ENCODE results near the gene HDAC5.

HDAC5 gene

DNA sequence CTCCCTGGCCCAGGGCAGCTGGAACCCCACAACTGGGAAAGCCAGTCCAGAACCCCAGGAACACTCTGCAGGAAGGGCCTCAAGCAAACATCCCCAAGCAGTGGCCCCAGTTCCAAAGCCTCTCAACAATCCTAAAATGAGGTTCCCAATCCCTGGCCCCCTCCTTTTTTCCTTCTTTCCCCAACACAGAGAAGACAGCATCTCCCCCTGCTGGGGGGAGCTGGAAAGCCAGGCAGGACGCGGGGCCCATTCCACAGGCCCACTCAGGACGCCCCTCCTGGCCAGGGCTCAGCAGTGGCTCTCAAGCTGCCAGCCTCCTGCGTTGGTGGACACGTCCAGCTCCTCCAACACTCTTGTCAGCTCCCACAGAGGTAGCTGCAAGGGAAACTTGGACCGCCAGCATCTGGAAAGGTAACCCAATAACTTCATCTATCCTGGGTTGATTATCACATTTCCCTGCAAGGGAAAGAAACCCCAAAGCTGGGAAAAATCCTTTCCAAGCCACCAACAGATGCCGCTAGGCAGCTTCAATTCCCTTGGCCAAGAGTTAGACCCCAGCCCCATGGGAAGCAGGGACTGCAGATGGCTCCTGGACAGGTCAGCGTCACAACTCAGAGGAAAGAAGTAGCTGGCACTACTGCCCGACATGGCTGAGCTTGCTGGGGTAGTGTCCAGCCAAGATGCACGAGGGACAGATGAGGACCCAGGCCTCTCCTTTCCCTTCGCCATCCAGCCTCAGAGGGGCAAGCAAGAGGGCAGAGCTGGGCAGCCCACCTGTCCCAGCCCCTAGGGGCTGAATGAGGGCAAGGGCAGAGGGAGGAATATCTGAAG is 7.6 kb downstream of the HDAC5 start:
- H3K23ac ChIP-seq (ENCODE audit: low read depth, low read length, poor library complexity) = peak overlapping the region; percentile 40
- H3K27ac ChIP-seq (replicated peaks; ENCODE audit: low read length) = no peak overlapping the region
- no peak overlapping the region for H3K4me2 ChIP-seq (ENCODE audit: insufficient read depth, low read length, poor library complexity, severe bottlenecking)
- H3K18ac ChIP-seq (ENCODE audit: low read length) = no peak overlapping the region
- peaks cover 12 to 25% of the 10 kb centered on the region in 2 donors for H3K4me1 ChIP-seq (ENCODE audit: control insufficient read depth in 2 of 2, insufficient read depth in 1 of 2, low read depth in 1 of 2, low read length in 2 of 2)
- peaks cover 5% of the 10 kb centered on the region for H3K79me1 ChIP-seq (ENCODE audit: low read depth, low read length)
- no peak overlapping the region for H3K14ac ChIP-seq (ENCODE audit: low read length)
- H3K4ac ChIP-seq (ENCODE audit: low read length) = no peak overlapping the region
- WGBS, 2 donors (ENCODE audit: extremely low coverage in 2 of 2, insufficient read length in 2 of 2, insufficient replicate concordance in 1 of 2) = no CpG with 5 or more reads among the region's 11 CpGs
- no peak overlapping the region for H2BK120ac ChIP-seq (ENCODE audit: low read depth, low read length)
- no peaks in the 10 kb centered on the region for H3K9me3 ChIP-seq (replicated peaks in 1 of 2; ENCODE audit: control insufficient read depth in 2 of 2, insufficient read depth in 1 of 2, low read depth in 1 of 2, low read length in 2 of 2)
- H2BK15ac ChIP-seq (ENCODE audit: low read length) = no peak overlapping the region
- no peak overlapping the region for H2BK12ac ChIP-seq (ENCODE audit: low read length)
- no peak overlapping the region for H4K8ac ChIP-seq (ENCODE audit: low read depth, low read length)
- H2AK5ac ChIP-seq (ENCODE audit: low read depth, low read length) = no peak overlapping the region
- peaks cover 0 to 9% of the 10 kb centered on the region in 2 donors for H3K36me3 ChIP-seq (replicated peaks in 1 of 2; ENCODE audit: control insufficient read depth in 2 of 2, insufficient read depth in 2 of 2, low read length in 2 of 2)
- no peak overlapping the region for H4K91ac ChIP-seq (ENCODE audit: low read depth, low read length, poor library complexity)
- no peak for DNase-seq (ENCODE audit: low spot score)
- H2AFZ ChIP-seq (ENCODE audit: low read length) = no peak overlapping the region
- H3K27me3 ChIP-seq (ENCODE audit: control insufficient read depth in 3 of 3, insufficient read depth in 3 of 3, low read depth in 1 of 3, low read length in 3 of 3) = no peaks in the 10 kb centered on the region
- no peak overlapping the region for H2BK5ac ChIP-seq (ENCODE audit: low read length)
- no peak overlapping the region for H3K9ac ChIP-seq (ENCODE audit: low read depth, low read length, poor library complexity)
- H3K4me3 ChIP-seq (ENCODE audit: low read length in 2 of 2) = no peak overlapping the region

DNA sequence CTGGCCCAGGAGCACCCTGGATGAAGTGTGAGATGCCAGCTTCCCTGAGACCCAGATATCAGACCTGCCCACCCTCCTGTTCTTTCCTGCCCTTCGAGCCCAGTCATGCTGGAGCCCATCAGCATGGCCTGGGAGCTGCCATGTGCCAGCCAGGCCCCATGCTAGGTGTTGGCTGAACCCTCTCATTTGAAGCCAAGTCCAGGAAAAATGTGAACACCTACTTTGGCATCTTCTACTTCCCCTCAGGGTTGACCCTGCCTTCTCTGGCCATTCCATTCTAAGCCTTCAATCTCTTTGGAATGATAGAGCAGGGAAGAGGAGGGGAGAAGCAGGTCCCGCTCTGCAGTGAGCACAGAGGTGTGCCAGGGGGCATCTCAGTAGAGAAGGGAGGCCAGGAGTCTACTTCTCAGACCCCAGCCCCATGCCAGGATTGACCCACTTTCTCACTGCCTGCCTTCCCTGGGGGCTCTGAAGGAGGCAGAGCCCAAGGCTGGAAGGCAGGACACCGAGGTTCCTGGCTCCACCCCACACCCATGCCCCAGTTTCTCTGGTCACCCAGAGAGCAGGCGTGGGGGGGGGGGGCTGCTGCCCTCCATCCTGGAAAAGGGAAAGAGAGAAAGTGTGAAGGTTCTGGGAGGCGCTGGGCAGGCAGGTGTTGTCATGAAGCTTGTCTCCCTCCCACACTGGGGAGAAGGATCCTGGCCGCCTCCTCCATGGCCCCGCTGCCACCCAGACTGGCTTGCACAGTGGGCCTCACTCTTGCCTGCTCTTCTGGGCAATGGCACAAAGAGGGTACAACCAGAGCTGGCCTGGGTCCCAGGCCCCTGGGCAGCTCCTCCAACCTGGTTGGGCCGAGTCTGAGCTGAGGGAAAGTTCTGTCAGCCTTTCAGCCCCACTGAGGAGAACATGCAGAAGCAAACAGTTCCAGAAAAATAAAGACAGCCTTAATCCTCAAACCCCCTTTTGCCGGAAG is 9.3 kb downstream of the HDAC5 start:
- WGBS, 2 donors (ENCODE audit: extremely low coverage in 2 of 2, insufficient read length in 2 of 2, insufficient replicate concordance in 1 of 2) = no CpG with 5 or more reads among the region's 9 CpGs
- H3K27me3 ChIP-seq (ENCODE audit: control insufficient read depth in 3 of 3, insufficient read depth in 3 of 3, low read depth in 1 of 3, low read length in 3 of 3) = no peaks in the 10 kb centered on the region
- H3K23ac ChIP-seq (ENCODE audit: low read depth, low read length, poor library complexity) = no peak overlapping the region
- no peak overlapping the region for H3K9ac ChIP-seq (ENCODE audit: low read depth, low read length, poor library complexity)
- no peak overlapping the region for H3K4me3 ChIP-seq (ENCODE audit: low read length in 2 of 2)
- H3K36me3 ChIP-seq (replicated peaks in 1 of 2; ENCODE audit: control insufficient read depth in 2 of 2, insufficient read depth in 2 of 2, low read length in 2 of 2) = peaks cover 0 to 11% of the 10 kb centered on the region in 2 donors
- H2BK15ac ChIP-seq (ENCODE audit: low read length) = no peak overlapping the region
- H3K27ac ChIP-seq (replicated peaks; ENCODE audit: low read length) = no peak overlapping the region
- no peak for DNase-seq (ENCODE audit: low spot score)
- H3K14ac ChIP-seq (ENCODE audit: low read length) = no peak overlapping the region
- H3K9me3 ChIP-seq (replicated peaks in 1 of 2; ENCODE audit: control insufficient read depth in 2 of 2, insufficient read depth in 1 of 2, low read depth in 1 of 2, low read length in 2 of 2) = no peaks in the 10 kb centered on the region
- H2BK120ac ChIP-seq (ENCODE audit: low read depth, low read length) = no peak overlapping the region
- H4K91ac ChIP-seq (ENCODE audit: low read depth, low read length, poor library complexity) = no peak overlapping the region
- no peak overlapping the region for H2AK5ac ChIP-seq (ENCODE audit: low read depth, low read length)
- no peak overlapping the region for H2BK12ac ChIP-seq (ENCODE audit: low read length)
- H3K79me1 ChIP-seq (ENCODE audit: low read depth, low read length) = peaks cover 8% of the 10 kb centered on the region
- no peak overlapping the region for H3K4ac ChIP-seq (ENCODE audit: low read length)
- no peak overlapping the region for H2BK5ac ChIP-seq (ENCODE audit: low read length)
- H3K18ac ChIP-seq (ENCODE audit: low read length) = no peak overlapping the region
- no peak overlapping the region for H4K8ac ChIP-seq (ENCODE audit: low read depth, low read length)
- no peak overlapping the region for H2AFZ ChIP-seq (ENCODE audit: low read length)
- H3K4me2 ChIP-seq (ENCODE audit: insufficient read depth, low read length, poor library complexity, severe bottlenecking) = no peak overlapping the region
- peaks cover 15 to 23% of the 10 kb centered on the region in 2 donors for H3K4me1 ChIP-seq (ENCODE audit: control insufficient read depth in 2 of 2, insufficient read depth in 1 of 2, low read depth in 1 of 2, low read length in 2 of 2)

DNA sequence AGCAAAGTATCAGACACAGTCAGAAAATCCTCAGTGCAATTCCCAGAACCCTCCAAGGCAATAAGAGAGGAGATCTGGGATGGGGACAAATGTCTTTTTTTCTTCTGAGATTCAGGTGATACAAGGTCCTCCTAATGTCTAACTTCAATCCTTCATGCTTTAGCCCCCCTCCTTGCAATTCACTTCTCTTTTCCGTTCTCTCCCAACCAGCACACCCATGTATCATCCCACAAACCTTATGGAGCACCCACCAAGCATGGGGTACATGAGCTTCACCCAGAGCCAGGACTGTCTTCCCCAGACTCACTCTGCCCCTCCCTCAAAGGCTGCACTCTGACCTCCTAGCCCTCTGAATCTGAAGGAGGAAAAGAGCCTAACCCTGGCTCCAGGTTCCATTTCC is 10.1 kb downstream of the HDAC5 start:
- Histone ChIP-seq H2BK5ac (ENCODE audit: low read length) (no peak overlapping the region), H3K18ac (ENCODE audit: low read length) (no peak overlapping the region), H3K4ac (ENCODE audit: low read length) (no peak overlapping the region), H2BK12ac (ENCODE audit: low read length) (no peak overlapping the region), H2AFZ (ENCODE audit: low read length) (no peak overlapping the region), H2BK120ac (ENCODE audit: low read depth, low read length) (no peak overlapping the region), H4K8ac (ENCODE audit: low read depth, low read length) (no peak overlapping the region), H3K14ac (ENCODE audit: low read length) (no peak overlapping the region), H3K23ac (ENCODE audit: low read depth, low read length, poor library complexity) (no peak overlapping the region), H3K9ac (ENCODE audit: low read depth, low read length, poor library complexity) (no peak overlapping the region), H3K9me3 (replicated peaks in 1 of 2; ENCODE audit: control insufficient read depth in 2 of 2, insufficient read depth in 1 of 2, low read depth in 1 of 2, low read length in 2 of 2) (no peaks in the 10 kb centered on the region), H3K36me3 (replicated peaks in 1 of 2; ENCODE audit: control insufficient read depth in 2 of 2, insufficient read depth in 2 of 2, low read length in 2 of 2) (peaks cover 0 to 11% of the 10 kb centered on the region in 2 donors), H3K4me2 (ENCODE audit: insufficient read depth, low read length, poor library complexity, severe bottlenecking) (no peak overlapping the region), H2BK15ac (ENCODE audit: low read length) (no peak overlapping the region), H3K4me1 (ENCODE audit: control insufficient read depth in 2 of 2, insufficient read depth in 1 of 2, low read depth in 1 of 2, low read length in 2 of 2) (peaks cover 18 to 19% of the 10 kb centered on the region in 2 donors), H3K79me1 (ENCODE audit: low read depth, low read length) (peaks cover 8% of the 10 kb centered on the region), H4K91ac (ENCODE audit: low read depth, low read length, poor library complexity) (no peak overlapping the region), H3K27ac (replicated peaks; ENCODE audit: low read length) (no peak overlapping the region), H2AK5ac (ENCODE audit: low read depth, low read length) (no peak overlapping the region), H3K27me3 (ENCODE audit: control insufficient read depth in 3 of 3, insufficient read depth in 3 of 3, low read depth in 1 of 3, low read length in 3 of 3) (no peaks in the 10 kb centered on the region), H3K4me3 (ENCODE audit: low read length in 2 of 2) (no peak overlapping the region)
- no CpG with 5 or more reads among the region's 1 CpG for WGBS, 2 donors (ENCODE audit: extremely low coverage in 2 of 2, insufficient read length in 2 of 2, insufficient replicate concordance in 1 of 2)
- DNase-seq (ENCODE audit: low spot score) = no peak
